ENCODE measurements around the gene CPAMD8. TPM values are rescaled to one million over a fixed set of nuclear protein-coding genes. Genes with fewer than 3 reads are reported as not detected.

The CPAMD8 gene
- total RNA-seq, 1 donor from 2014 or later = 51.8 TPM

DNA sequence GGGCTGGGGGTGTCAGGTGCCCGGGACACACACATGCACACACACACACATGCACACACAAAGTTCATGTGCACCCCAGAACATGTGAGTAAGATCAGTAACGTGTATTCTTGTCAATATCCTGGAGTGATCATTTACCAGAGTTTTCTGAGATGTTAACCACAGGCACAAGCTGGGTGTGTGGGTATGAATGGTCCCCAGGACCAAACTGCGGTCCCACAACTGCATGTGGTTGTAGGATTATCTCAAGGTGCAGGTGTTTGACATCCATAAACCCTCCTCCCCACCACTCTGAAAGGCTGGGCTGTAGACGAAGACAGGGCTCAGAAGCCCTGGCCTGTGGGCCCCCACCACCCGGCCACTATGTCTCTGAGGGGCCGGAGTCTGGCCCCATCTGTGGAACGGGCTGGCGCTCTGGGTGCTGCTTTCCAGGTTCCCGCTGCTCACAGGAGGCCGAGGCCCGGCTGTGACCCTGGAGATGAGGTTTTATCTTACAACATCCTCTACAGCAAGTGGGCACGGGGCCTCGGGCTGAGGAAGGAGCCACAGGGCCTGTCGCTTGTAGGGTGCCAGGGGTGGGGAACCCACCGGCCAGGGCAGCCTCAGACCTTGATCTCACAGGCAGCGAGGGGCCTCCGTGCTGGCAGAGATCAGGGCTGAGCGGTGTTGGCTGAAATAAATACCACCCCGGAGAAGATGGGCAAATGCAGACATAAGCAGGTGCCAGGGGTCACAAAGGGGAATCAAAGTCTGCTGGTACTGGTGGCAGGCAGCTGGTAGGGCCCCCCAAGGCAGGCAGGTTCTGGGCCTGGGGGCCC, 133.5 kb downstream of the CPAMD8 start:
- DNase-seq (ENCODE audit: low spot score) = no peak

DNA sequence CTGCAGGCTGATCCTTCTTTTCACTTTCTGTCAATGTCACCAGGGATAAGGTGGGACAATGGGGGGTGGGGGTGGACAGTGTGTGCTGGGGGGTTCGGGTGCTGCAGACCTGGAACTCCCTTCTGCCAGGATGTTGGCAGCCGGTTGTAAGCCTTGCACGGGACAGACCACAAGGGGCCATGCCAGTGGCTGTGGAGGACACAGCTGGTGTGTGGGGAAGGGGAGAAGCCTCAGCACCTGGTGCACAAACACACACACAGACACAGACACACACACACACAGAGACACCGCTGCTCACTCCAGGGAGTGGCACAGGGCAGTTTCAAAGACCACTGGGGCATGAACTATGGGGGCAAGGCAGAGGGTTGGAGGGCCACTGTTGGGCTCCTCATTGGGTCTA, 134.2 kb downstream of the CPAMD8 start:
- no peak for DNase-seq (ENCODE audit: low spot score)

DNA sequence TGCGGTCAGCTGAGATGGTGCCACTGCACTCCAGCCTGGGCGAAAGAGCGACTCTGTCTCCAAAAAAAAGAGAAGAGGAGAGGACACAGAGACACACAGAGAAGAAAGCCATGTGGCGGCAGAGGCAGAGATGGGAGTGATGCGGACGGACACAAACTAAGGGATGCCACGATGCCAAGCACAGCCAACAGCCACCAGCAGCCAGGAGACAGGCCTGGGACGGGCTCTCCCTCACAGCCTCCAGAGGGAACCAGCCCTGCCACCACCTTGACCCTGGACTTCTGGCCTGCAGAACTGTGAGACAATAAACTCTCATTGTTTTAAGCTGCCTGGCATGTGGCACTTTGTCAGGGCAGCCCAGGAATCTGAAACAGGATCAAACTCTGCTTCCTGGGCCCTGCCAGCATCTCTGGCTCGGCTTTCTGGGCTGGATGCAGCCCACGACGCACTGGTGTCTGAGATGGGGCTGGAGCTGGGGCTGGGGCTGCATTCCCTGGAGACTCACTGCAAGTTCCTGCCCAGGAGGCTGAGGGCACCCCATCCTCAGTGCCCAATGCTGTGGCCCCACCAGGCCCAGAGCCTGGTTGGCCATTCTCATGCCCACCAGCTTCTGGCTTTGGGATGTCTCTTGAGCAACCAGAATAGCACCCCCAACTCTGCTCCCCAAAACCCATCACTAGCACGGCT, 134.8 kb downstream of the CPAMD8 start:
- DNase-seq (ENCODE audit: low spot score) = no peak

DNA sequence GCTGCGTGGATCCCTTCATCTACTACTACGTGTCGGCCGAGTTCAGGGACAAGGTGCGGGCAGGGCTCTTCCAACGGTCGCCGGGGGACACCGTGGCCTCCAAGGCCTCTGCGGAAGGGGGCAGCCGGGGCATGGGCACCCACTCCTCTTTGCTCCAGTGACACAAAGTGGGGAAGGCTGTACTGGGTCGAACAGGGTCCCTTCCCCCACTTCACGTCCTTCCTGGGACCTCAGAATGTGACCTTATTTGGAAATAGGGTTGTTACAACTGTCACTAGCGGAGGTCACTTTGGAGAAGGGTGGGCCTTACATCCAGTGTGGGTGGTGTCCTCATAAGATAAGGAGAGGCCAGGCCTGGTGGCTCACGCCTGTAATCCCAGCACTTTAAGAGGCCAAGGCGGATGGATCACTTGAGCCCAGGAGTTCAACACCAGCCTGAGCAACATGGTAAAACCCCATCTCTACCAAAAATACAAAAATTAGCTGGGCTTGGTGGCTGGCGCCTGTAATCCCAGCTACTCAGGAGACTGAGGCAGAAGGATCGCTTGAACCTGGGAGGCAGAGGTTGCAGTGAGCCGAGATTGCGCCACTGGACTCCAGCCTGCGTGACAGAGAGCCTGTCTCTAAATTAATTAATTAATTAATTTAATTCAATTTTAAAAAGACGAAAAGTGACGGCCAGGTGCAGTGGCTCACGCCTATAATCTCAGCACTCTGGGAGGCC, 136.0 kb downstream of the CPAMD8 start:
- no peak for DNase-seq (ENCODE audit: low spot score)

DNA sequence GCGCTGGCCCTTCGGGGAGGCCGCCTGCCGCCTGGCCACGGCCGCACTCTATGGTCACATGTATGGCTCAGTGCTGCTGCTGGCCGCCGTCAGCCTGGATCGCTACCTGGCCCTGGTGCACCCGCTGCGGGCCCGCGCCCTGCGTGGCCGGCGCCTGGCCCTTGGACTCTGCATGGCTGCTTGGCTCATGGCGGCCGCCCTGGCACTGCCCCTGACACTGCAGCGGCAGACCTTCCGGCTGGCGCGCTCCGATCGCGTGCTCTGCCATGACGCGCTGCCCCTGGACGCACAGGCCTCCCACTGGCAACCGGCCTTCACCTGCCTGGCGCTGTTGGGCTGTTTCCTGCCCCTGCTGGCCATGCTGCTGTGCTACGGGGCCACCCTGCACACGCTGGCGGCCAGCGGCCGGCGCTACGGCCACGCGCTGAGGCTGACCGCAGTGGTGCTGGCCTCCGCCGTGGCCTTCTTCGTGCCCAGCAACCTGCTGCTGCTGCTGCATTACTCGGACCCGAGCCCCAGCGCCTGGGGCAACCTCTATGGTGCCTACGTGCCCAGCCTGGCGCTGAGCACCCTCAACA, 136.6 kb downstream of the CPAMD8 start:
- no peak for DNase-seq (ENCODE audit: low spot score)

DNA sequence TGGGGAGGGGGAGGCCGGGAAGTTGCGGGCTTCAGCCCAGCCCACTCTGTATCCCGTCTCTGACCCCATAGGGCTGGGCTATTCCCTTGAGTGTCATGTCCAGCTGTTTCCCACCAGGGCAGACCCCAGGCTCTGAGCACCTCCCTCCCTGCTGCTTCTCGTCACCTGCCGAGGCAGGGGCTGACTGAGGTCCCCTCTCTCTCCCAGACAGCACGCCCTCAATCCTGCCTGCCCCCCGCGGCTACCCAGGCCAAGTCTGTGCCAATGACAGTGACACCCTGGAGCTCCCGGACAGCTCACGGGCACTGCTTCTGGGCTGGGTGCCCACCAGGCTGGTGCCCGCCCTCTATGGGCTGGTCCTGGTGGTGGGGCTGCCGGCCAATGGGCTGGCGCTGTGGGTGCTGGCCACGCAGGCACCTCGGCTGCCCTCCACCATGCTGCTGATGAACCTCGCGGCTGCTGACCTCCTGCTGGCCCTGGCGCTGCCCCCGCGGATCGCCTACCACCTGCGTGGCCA, 137.2 kb downstream of the CPAMD8 start:
- DNase-seq (ENCODE audit: low spot score) = no peak

DNA sequence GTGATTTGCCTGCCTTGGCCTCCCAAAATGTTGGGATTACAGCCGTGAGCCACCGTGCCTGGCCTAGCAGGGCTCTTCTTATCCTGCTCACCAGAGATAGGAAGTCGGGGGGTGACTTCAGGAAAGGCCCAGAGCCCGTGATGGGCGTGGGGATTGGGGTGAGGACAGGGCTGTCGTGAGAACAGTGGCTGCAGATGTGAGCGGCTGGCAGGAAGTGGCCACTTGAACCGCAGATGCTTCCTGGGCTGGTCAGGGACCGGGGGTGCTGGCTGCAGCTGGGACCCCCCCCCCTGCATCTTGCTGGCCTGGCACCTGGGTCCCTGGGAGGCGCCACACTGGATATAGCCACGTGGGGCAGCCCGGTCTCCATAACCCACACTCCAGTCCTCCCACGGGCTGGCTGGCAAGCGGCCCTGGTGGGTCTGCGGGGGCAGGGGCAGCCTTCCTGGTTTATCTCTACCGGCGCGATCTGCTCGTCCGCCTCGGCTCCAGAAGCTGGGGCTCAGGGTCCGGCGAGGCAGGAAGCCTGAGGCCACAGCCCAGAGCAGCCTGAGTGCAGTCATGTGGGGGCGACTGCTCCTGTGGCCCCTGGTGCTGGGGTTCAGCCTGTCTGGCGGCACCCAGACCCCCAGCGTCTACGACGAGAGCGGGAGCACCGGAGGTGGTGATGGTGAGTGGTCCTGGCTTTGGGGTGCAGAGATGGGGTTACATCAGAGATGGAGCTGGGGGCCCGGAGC, 137.8 kb downstream of the CPAMD8 start, which contains the start of gene F2RL3:
Gene F2RL3 (plus strand): TSS at position 371 of the 737 bp plus-strand sequence. CDS start 191 bp downstream, at position 562.
- DNase-seq (ENCODE audit: low spot score) = no peak

DNA sequence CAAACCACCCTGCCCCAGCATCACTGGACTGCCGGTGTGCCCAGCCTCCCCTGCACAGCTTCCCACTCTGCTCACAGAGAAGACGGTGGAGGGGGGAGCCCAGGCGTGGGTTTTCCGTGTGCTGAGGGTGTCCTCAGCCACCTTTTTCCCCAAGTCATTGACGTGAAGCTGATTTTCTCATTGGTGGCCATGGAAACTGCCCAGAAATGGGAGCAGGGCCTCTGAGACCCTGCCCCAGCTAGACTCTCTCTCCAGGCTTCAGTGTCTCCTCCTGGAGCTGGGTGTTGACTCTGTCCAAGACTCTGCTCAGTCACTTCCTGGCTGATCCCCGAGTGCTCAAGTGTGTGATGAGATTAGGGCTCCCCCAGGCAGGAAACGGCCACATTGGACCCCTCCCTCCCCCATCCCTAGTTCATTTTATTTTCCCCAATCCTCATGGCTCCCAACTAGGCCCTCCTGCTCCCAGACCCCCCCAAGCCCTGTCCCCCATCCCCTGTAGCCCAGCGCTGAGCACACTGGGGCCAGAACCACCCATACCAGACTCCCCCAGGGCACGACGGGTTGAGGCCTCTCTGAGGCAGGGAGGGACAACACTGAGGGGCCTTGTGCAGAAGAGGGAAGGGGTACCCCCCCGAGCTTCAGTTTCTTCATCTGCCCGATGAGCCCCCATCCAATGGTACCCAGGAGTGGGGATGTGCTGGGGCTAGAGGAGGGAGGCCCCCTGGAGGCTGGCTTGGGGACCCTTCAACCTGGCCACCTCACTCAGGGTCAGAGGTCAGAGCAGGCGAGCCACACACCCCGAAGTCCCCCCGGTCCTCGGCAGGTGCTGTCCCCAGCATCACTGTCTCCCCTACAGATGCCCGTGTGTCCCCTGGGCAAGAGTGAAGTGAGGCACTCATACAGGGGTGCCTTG, 139.0 kb downstream of the CPAMD8 start:
- DNase-seq (ENCODE audit: low spot score) = no peak

DNA sequence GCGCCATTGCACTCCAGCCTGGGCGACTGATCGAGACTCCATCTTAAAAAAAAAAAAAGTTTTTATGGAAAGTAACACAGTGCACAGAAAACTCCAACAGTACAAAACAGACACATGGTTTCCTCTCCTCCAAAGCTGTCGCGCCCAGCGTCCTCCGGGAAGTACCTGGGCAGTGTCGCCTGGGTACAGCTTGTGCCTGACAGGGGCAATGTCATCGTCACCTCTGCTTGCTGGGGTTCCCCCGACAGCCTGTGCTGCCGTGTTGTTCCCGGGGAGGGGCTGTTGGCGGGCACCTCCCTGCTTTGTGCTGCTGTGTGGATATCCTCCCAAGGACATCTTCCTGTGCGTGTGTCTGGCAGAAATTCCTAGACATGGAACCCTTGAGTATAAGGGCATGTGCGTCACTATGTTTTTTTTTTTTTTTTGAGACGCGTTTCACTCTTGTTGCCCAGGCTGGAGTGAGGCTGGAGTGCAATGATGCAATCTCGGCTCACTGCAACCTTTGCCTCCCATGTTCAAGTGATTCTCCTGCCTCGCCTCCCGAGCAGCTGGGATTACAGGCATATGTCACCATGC, 140.2 kb downstream of the CPAMD8 start:
- no peak for DNase-seq (ENCODE audit: low spot score)

DNA sequence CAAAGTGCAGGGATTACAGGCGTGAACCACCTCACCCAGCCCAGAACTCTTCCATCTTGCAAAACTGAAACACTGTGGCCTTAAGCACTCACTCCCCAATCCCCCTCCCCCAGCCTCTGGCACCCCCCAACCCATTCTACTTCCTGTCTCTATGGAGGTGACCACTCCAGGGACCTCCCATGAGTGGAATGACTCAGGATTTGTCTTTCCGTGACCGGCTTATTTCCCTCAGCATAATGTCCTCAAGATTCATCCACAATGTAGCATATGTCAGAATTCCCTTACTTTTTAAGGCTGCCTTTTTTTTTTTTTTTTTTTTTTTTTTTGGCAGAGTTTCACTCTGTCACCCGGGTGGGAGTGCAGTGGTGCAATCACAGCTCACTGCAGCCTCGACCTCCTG, 141.4 kb downstream of the CPAMD8 start:
- no peak for DNase-seq (ENCODE audit: low spot score)

DNA sequence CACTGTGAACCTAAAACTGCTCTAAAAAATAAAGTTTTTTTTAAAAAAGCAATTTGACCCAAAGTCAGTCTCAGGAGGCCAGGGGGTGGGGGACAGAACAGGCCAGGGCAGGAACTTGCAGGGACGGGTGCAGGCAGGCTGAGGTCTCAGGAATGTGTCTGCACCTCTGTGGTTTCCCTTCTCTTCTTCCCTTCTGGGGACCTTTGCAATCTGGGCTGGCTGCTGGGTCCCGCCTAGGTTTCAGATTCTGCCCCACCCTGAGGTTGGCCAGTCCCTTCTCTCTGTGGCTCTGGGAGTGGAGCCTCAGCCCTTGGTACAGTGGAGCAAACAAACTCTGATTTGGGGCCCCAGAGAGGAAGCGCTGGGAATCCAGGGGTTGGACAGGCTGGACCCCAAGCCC, 143.1 kb downstream of the CPAMD8 start:
- no peak for DNase-seq (ENCODE audit: low spot score)

DNA sequence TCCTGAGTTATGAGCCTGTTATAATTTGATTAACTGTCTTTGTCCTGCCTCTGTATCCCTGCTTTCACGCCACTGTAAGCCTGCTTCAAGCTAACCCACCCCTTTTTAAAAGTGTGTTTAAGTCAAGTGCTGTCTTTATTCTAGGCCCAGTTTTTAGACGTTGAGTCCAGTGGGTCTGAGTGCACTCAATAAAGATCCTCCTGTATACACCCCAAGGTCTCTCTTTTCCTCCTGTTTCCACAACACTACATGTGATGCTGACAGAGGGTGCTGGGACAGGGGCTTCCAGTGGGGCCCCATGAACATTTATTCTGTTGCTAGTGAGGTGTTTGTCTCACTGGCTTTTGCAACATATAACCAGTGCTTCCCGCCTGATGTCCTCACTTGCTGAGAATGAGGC, 144.5 kb downstream of the CPAMD8 start:
- DNase-seq (ENCODE audit: low spot score) = no peak

DNA sequence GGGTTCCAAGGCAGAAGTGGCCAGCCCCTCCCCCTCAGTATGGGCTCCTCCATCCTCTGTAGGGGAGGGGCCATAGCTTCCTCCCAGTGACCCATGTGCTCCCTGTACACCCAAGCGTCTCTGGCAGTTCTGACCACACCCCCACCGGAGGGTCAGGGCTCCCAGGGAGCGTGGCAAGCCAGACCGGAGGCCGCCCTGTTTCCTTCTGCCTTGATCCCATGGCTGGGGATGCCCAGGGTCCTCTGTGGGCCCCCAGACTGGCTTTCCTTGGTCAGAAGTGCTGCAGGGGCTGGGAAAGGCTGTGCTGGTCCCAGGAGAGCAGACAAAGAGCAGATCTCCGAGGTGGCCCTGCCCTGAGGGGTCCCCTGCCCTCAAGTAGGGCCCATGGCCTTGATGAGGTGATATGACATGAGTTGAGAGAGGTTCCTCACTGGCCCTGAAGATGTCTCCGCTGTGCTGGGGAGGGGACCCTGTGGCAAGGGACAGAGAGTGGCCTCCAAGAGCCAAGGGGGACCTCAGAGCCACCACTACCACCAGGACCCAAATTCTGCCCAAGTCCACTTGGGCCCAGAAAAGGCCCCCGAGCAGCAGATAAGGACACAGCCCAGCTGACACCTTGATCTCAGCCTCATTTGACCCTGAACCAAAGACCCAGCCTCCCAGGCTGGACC, 145.6 kb downstream of the CPAMD8 start:
- DNase-seq (ENCODE audit: low spot score) = no peak

DNA sequence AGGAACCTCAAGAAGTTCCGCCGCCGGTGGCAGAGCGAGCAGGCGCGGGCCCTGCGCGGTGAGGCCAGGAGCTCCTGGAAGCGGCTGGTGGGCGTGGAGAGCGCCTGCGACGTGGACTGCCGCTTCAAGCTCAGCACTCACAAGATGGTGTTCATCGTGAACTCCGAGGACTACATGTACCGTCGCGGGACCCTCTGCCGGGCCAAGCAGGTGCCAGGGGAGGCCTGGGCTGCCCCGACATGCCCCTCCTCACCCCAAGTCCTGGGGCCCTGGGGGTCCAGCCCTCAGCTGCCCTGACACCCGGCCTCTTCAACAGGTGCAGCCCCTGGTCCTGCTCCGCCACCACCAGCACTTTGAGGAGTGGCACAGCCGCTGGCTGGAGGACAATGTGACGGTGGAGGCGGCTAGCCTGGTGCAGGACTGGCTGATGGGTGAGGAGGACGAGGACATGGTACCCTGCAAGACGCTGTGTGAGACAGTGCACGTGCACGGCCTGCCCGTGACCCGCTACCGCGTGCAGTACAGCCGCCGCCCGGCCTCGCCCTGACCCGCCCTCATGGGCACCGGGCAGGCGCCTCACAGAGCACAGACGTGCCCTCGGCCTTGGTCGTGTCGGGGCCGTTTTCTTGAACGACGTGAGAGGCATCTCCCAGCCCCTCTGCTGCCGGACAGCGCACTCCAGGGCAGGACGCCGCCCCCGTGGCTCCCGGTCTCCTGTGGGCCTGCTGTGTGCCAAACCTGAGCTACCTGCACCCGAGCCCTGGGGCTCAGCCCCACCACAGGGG, 148.2 kb downstream of the CPAMD8 start:
- DNase-seq (ENCODE audit: low spot score) = no peak

DNA sequence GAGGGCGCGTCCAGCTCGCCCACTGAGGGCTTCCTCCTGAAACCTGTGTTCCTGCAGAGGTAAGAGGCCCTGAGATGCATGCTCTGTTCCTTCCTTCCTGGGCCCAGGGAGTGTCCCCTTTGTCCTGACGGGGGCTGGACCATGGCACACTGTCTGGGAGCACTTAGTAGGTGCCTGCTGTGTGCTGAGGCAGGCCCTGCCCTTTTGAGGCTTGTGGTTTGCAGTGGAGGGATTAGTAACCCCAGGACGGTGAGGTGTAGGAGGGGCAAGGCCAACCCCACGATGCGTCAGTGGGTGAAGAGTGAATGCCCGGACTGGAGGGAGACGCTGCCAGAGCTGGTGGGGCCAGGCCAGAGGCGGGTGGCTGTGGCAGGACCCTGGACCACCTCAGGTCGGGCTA, 149.0 kb downstream of the CPAMD8 start:
- no peak for DNase-seq (ENCODE audit: low spot score)

DNA sequence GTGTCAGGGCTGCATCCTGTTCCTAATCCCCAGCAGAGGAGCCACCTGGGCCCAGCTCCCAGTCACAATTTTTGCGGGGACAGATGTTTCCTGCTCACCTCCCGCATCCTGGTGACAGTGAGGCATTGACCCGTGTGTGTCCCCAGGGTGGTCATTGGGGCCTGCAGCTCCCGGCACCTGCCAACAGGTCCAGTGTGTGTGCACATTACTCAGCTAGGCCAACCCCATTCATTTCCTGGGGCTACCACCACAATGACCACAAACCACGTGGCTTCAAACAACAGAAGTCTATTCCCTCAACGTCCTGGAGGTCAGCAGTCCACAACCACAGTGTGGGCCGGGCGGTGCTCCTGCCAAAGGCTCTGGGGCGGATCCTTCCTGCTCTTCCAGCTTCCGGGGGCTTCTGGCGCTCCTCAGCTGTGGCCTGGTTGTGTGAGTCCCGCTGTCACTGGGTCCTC, 149.7 kb downstream of the CPAMD8 start:
- DNase-seq (ENCODE audit: low spot score) = no peak

DNA sequence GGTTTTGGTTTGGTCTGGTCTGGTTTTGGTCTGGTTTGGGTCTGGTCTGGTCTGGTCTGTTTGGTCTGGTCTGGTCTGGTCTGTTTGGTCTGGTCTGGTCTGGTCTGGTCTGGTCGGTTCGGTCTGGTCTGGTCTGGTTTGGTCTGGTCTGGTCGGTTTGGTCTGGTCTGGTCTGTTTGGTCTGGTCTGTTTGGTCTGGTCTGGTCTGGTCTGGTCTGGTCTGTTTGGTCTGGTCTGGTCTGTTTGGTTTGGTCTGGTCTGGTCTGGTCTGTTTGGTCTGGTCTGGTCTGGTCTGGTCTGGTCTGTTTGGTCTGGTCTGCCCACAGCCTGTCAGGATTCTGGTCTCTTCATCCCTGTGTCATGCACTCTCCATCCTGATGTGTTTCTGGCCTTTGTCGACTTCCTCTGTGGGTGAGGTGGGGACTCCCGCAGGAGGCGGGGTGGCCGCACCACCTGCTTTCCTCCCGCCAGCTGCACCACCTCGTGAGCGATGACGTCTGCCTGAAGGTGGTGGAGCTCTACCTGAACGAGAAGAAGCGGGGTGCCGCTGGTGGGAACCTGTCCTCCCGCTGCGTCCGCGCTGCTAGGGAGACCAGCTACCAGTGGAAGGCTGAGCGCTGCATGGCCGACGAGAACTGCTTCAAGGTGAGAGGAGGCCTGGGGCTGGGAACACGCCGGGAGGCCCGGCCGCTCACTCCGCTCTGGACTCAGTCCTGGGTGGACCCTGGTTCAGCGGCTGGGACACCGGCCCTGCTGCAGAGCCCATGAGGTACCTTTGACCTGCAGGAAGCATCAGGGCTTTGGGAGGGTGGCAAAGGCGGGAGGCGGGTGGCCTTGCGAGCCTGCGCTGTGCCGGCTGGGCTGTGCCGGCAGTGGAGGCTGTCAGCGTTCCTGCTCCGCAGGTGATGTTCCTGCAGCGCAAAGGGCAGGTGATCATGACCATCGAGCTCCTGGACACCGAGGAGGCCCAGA, 150.7 kb downstream of the CPAMD8 start:
- no peak for DNase-seq (ENCODE audit: low spot score)

Data from ureter (tissue), 1 donor.